AG04449 (cell line): Measurements from ENCODE around the gene RAPGEF2.

Experiments used
- CTCF ChIA-PET: fragments of 350-600 bp; formaldehyde crosslinking; extraction: SDS; loops from one replicate; lab custom pipeline; 2021; ENCODE audit warnings: antibody characterized with exemption; lab: Yijun Ruan, JAX
- POLR2A ChIA-PET: fragments of 400-600, 350-600 bp; formaldehyde crosslinking; extraction: SDS; loops from one replicate; lab custom pipeline; 2020; ENCODE audit warnings: antibody characterized with exemption, inconsistent platforms; lab: Yijun Ruan, JAX
- DNase-seq: peaks from one replicate; pipeline ENCODE4 v3.0.0-alpha.2; 2010; ENCODE audit warnings: low read depth, low spot score
- H3K4me3 ChIP-seq: 2 replicates; pipeline ENCODE4 v1.5.1; 2011; ENCODE audit warnings: low read depth, mild to moderate bottlenecking, control low read depth, low read length
- CTCF ChIP-seq: IDR thresholded peaks from one replicate; pipeline ENCODE4 v1.5.1; 2011; ENCODE audit warnings: mild to moderate bottlenecking, moderate library complexity, low read length, control low read depth, inconsistent platforms; ENCODE audit not compliant: insufficient read depth; ENCODE audit errors: missing control alignments

RAPGEF2 gene

DNA sequence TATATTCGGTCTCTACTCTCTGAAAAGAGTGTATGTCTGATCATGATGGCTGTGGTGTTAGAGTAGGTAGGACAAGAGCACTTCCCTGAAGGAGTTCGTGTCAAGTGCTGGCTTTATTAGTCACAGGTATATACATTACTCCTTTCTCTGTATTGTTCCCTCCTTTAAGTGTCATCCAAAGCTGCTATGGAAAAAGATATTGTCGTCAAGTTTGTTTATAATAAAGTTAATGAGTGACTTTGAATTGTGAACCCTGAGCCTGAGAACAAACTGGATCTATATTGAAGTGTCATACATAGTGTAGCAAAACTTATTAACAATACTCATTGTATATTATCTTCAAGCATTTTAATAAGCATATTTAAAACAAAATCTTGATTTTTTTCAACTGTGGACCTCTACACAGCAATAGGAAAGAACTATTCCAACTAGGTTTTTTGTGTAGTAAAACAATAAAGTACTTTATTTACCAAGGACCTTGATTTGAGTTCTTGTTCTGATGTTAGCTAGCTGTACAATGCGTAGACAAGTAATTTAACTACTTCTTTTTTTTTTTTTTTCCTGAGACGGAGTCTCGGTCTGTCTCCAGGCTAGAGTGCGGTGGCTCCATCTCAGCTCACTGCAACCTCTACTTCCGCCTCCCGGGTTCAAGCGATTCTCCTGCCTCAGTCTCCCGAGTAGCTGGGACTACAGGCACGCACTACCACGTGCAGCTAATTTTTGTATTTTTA lies 177.7 kb downstream of the RAPGEF2 start:
- no peak for TF ChIP-seq CTCF
- POLR2A ChIA-PET: no interaction called here
- no peak for DNase-seq
- CTCF ChIA-PET: interaction anchor here (1.1 kb wide), 2 partner anchors 14 to 104 kb away, joined by 3 read pairs; no protein-coding TSS in a partner anchor
- no peak overlapping the region for H3K4me3 ChIP-seq

- POLR2A ChIA-PET: no interaction called here
- CTCF ChIA-PET: interaction anchor here (1.0 kb wide), 1 partner anchor 15 kb away, joined by 3 read pairs; no protein-coding TSS in a partner anchor
- TF ChIP-seq CTCF: no peak
- no peak overlapping the region for H3K4me3 ChIP-seq
- DNase-seq: no peak
Measured at GRCh38 chr4:159281771-159282170, 178.9 kb downstream of the RAPGEF2 start.

GRCh38 chr4:159282329-159282728 lies 179.4 kb downstream of the RAPGEF2 start:
- TF ChIP-seq CTCF: no peak
- CTCF ChIA-PET: interaction anchor here (1.0 kb wide), 1 partner anchor 15 kb away, joined by 3 read pairs; no protein-coding TSS in a partner anchor
- POLR2A ChIA-PET: no interaction called here
- H3K4me3 ChIP-seq: no peak overlapping the region
- no peak for DNase-seq

DNA sequence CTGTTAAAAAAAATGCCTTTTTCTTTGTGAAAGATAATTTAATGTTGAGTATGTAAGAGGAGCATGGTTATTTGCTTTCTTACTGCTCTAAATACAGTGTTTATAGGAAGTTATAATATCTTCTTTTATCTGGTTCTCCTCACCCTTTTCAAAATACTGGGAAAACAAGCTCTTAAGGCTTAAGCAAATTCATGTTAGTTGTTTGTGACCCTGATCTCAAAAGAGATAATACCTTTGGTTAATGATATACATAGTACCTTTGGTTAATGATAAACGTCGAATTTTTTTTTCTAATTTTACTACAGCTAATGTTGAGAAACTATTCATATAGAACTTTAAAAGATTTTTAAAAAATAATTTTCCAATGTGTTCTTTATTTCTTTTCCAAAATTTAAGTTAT lies 180.1 kb downstream of the RAPGEF2 start:
- POLR2A ChIA-PET: no interaction called here
- H3K4me3 ChIP-seq: no peak overlapping the region
- TF ChIP-seq CTCF: no peak
- CTCF ChIA-PET: interaction anchor here (1.4 kb wide), 1 partner anchor 8 kb away, joined by 4 read pairs; no protein-coding TSS in a partner anchor
- no peak for DNase-seq

- DNase-seq: peak; percentile 73
- TF ChIP-seq CTCF: no peak
- no peak overlapping the region for H3K4me3 ChIP-seq
- POLR2A ChIA-PET: interaction anchor here (1.0 kb wide), 1 partner anchor 56 kb away, joined by 4 read pairs; no protein-coding TSS in a partner anchor
- CTCF ChIA-PET: interaction anchor here (1.4 kb wide), 1 partner anchor 9 kb away, joined by 4 read pairs; no protein-coding TSS in a partner anchor
Measured at GRCh38 chr4:159283696-159284095, 180.8 kb downstream of the RAPGEF2 start.

DNA sequence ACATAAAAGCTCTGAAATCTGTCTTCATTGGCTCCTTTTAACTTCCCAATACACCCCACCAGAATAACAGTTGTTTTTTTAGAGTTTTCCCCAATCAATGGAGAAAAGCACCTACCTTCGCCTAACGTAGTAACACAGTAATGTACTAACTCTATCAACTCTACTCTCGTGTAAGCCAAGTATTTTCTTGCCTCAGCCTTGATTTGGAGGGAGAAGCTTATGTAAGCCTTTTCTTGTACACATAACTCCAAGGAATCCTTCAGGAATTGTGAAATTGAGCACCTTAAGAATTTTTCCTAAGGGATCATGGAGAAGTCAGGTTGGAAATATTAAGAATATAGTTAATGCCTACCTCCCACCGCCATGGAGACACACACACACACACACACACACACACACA lies 181.2 kb downstream of the RAPGEF2 start:
- POLR2A ChIA-PET: interaction anchor here (1.0 kb wide), 1 partner anchor 56 kb away, joined by 4 read pairs; no protein-coding TSS in a partner anchor
- no peak for TF ChIP-seq CTCF
- no peak for DNase-seq
- no peak overlapping the region for H3K4me3 ChIP-seq
- CTCF ChIA-PET: interaction anchor here (1.4 to 3.6 kb wide), 2 partner anchors 9 to 12 kb away, joined by 4 to 13 read pairs; no protein-coding TSS in a partner anchor
